Activated T-cell treated with anti-CD3 and anti-CD28 coated beads for 48 hours (primary cell): ENCODE measurements around the gene SH3TC1.

Source experiments
- DNase-seq: peaks from one replicate; pipeline ENCODE4 v3.0.0-alpha.2; 2020; ENCODE audit warnings: low read depth

The SH3TC1 gene

GRCh38 chr4:8181844-8182243 is 17.2 kb upstream of the SH3TC1 start:
- DNase-seq = no peak

GRCh38 chr4:8182294-8182693 is 16.8 kb upstream of the SH3TC1 start:
- DNase-seq = no peak

DNA sequence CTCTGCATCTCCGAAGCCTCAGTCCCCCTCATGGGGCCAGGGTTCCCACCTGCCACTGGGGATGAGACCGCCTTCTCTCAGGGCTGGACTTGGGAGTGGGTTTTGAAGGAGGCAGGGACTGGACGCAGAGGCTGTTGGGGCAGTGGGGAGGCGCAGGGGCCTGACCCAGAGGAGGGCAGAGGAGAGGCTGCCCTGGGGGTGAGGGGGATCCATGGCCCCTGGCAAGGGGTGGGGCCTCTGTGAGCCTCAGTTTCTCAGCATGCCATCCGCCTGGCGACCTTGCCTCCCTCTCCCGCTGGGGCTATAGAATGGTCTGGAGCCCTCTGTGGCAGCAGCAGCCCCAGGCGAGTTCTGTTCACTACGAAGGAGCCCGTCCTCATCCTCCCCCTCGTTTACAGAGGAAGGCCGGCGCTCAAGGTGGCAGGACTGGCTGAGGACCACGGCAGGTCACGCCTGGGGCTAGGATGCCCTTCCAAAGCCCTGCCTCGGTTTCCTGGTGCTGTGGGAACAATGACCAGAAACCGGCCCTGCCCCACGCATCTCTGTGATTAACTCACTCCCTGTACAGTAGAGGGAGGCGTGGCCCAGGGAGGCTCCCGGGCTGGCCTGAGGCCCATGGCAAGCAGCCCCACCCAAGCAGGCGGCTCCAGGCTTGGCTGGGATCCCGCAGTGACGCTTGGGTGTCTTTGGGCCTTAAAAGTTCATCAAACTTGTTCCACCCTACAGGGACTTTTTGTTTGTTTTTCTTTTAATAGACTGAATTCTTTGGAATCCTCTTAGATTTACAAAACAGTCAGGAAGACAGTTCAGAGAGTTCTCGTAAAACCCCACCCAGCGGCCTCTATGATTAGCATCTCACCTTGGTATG is 16.0 kb upstream of the SH3TC1 start:
- DNase-seq = no peak

- DNase-seq = no peak
Observed at GRCh38 chr4:8184061-8184460, 15.0 kb upstream of the SH3TC1 start.

- no peak for DNase-seq
Observed at GRCh38 chr4:8185295-8185694, 13.8 kb upstream of the SH3TC1 start.

- no peak for DNase-seq
Observed at GRCh38 chr4:8185930-8186329, 13.2 kb upstream of the SH3TC1 start.

- DNase-seq = no peak
Observed at GRCh38 chr4:8188085-8188484, 11.0 kb upstream of the SH3TC1 start.

DNA sequence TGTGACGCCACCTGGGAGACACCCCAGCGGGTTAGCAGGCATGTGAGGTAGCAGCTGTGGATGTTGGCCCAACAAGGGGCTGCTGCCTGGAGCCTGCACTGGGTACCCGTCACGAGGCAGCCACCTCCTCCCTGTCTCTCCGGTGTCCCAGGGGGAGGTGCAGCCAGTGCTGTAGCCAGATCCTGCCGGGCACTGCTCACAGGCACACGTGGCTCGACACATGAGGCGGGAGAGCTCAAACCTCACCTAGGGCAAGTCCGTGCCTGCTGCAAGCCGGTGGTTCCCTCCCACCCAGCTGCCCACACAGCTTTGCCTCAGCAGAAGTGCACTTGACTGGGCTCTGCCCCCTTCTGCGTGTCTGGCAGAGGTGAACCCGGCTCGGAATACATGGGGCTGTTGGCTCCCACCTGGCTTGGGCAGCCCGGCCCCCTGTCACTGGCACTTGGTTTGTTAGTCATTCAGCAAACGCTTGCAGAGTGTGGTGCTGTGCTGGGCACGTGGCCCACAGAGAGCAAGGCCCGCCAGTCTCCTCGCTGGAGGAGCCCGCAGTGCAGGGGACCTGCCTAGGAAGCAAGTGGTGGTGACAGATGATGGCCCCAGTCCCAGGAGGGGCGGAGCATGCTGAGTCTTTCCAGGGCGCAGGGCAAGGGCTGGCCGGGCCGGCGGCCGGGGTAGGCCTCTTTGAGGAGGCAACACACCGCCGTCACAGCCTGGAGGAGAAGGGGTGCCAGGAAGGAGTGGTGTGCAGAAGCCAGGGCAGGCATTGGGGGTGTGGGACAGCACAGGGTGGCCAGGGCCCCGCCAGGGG is 10.1 kb upstream of the SH3TC1 start:
- DNase-seq = no peak

- no peak for DNase-seq
Observed at GRCh38 chr4:8189551-8190466, 9.3 kb upstream of the SH3TC1 start.

DNA sequence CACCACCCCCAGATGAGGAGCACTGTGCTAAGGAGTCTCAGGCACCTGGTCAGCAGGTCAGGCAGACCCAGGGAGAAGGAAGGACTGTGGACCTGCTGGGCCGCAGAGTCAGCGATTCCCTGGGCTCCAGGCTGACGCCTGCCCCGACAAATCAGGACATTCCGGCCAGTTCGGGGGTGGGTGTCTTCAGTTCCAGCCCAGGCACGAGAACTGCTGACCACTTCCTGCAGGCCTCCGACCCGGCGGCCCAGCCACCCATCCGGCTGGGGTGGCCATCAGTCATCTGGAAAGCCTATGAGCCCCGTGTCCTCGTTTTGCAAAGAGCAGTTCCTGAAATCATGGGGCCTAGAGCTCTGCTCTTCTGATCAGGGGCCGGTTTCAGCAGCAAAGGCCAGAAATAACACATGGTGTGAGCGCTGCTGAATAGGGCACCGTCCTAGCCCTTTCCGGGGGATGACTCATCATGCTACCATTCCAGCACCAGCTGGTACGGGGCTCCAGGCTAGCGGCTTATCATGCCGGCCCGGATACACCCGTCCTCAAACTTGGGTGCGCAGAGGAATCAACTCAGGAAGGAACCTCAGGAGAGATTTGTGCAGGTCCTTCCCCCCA is 7.8 kb upstream of the SH3TC1 start:
- no peak for DNase-seq

GRCh38 chr4:8192748-8193738 is 6.0 kb upstream of the SH3TC1 start:
- no peak for DNase-seq

GRCh38 chr4:8194306-8195242 is 4.5 kb upstream of the SH3TC1 start:
- DNase-seq = no peak

- no peak for DNase-seq
Observed at GRCh38 chr4:8195431-8195830, 3.7 kb upstream of the SH3TC1 start.

DNA sequence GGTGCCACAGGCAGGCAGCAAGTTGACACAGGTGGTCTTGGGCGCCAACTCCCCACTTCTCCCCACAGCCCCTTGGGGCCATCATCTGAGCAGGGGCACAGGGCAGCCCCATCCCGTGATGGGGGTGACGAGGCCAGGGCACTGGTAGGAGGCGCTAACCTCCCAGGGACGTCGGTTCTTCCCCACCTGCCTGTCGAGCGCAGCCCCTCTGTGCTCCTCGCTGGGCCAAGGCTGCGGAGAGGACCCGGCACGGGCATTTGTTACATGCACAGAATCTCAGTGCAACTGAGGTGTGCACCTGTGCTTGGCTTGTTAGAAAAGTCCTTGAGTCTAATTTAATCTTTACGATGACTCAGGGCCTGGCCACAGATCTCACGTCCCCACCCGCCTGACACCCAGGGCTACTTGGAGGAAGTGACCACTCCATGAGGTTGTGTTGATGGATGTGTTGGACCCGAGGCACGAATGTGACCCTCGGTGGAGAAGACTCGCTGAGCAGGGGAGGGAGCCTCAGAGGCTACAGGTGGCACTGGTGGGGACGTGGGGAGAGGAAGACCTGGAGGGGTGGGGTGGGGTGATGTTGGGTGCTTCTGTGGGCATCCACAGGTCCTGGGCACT is 3.1 kb upstream of the SH3TC1 start:
- no peak for DNase-seq

DNA sequence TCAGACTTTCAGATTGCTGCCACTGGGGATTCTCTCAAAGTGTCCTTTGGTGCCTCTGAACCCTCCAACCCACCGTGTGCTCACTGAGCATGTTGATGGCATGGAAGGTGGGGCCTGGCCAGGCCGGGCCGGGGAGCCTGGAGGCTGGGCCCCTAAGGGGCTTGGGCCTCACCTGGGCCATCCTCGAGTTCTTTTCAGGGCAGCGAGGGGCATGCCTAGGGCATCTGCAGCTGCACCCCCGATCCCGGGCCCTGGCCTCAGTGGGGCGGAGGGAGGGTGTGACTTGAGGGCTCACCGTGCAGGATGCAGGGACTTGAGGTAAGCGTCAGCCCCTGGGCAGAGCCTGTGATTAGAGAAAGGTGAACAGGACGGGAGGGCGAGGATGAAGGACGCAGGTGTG is 1.6 kb upstream of the SH3TC1 start:
- DNase-seq = no peak

GRCh38 chr4:8198206-8198905 is 734 bp upstream of the SH3TC1 start:
- no peak for DNase-seq

DNA sequence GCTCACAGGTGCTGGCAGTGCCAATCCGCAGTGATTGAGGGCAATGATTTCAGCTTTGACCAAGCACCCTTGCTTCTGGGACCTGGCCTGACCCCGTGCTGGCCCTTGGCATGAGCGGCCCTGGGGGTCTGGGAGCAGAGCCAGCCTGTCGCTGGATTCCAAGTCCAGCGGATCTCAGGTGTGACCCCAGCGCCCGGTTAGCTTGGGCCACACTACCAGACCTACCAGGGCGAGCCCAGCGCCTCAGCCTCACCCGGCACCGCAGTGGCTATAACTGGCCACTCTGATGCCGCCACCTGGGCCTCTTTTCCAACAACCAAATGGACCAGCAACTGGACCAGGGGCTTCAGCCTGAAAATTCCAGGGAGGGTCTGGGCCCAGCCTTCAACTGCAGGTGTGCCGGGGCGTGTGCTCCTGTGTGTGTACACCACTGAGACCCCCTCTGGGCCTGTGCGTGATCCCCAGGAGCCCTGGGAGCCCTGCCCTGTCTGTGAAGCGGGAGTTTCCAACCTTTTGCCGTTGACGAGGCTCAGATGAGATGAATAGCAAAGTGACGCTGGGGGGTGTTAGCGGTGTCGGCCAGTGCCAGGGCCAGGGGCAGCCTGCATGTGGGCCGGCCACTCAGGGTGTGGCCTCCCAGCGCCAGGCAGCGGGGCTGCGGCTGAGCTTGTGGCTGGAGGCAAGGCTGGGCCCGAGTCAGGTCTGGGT is 658 bp downstream of the SH3TC1 start:
- no peak for DNase-seq
